ENCODE measurements around the gene TREH.

Gene TREH

DNA sequence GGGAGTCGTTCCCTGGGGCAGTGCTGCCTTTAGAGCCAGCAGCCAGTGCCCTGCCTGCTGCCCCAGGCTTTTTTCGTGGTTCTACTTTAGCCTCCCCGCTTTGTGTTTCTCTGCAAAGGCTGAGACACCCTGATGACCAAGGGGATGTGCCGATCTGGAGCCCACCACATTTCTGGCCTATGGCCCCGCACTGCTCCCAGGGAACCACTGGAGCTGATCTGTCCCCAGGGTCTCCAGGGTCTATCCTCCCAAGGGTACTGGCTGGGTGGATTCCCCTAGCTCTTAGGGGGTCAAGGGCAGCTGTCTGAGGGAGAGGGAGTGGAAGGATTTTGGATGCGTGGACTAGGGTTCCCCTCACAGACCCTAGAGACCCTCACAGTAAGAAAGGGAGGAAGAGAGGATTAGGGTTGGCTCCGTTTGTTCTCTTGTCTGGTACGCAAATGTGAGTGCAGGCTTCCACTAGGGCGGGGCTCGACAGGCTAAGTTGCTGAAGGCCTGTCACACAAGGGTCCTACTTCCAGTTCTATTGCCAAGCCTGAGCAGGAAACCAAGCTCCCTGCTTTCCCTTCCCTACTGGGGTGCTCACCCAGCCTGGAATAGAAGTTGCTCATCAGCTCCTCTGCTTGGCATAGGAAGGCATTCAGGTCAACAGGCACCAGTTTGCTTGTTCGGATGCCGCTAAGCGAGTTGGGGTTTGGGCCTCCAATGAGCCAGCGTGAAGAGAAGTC lies 19.3 kb downstream of the TREH start:
- TF ChIP-seq ELF4 (IDR thresholded peaks at IDR 0.05) (no peak), BHLHE40 (IDR thresholded peaks at IDR 0.05; ENCODE audit: borderline replicate concordance) (no peak), FOXK2 (IDR thresholded peaks at IDR 0.05) (no peak), ARNT (IDR thresholded peaks at IDR 0.05) (no peak), ZNF384 (IDR thresholded peaks at IDR 0.05) (no peak), L3MBTL2 (conservative IDR thresholded peaks at IDR 0.05) (no peak), LEF1 (IDR thresholded peaks at IDR 0.05; ENCODE audit: borderline replicate concordance) (no peak), SUZ12 (IDR thresholded peaks at IDR 0.05) (no peak), SP1 (IDR thresholded peaks at IDR 0.05) (no peak), HDGF (IDR thresholded peaks at IDR 0.05; ENCODE audit: borderline replicate concordance) (no peak), FOXA1 (IDR thresholded peaks at IDR 0.05) (no peak), NFRKB (IDR thresholded peaks at IDR 0.05) (no peak), CTBP1 (IDR thresholded peaks at IDR 0.05; ENCODE audit: borderline replicate concordance) (no peak), TARDBP (IDR thresholded peaks at IDR 0.05) (no peak)
- DNase-seq (ENCODE audit: extremely low spot score) = no peak
- POLR2A ChIA-PET = interaction anchor here (1.5 kb wide), 1 partner anchor 40 kb away, joined by 4 read pairs; no protein-coding TSS in a partner anchor
- CTCF ChIA-PET = interaction anchor here (0.7 to 2.9 kb wide), 6 partner anchors 9 to 65 kb away, joined by 3 to 15 read pairs (median 4); no protein-coding TSS in a partner anchor

DNA sequence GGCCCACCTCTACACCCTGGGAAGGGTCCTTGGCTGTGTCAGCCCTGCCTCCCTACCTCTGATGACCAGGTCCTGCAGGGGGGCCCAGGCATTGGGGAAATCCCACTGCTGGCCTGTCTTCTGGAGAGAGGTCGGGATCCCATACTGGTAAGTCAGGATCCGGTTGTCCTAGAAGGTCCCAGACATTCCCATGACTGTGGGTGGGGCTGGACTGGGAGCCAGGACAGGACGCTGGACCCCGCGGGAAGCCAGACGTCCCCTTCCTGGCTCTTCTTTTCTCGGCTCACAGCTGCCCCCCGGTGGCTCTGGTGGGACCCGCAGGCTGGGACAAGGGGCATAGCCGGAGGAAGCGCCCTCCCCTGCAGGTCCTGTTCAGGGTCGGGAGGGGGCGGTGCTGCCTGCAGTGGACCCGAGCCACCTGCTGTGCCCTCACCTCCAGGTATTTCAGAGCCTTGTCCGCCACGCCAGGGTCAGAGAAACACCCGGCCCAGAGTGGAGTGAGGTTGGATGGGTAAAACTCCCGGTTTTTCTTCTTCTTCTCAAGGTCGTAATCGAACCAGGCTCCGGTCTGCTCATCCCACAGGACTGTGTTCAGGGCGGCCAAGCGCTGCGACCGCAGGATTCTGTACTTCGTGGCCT lies 20.0 kb downstream of the TREH start:
- TF ChIP-seq NFRKB (IDR thresholded peaks at IDR 0.05) (no peak), CTBP1 (IDR thresholded peaks at IDR 0.05; ENCODE audit: borderline replicate concordance) (no peak), LEF1 (IDR thresholded peaks at IDR 0.05; ENCODE audit: borderline replicate concordance) (no peak)
- ChIA-PET CTCF (interaction anchor here (0.6 to 2.9 kb wide), 6 partner anchors 8 to 64 kb away, joined by 3 to 15 read pairs (median 4); partner anchors contain the start of gene TREH), POLR2A (interaction anchor here (0.6 to 1.5 kb wide), 3 partner anchors 24 to 52 kb away, joined by 3 to 4 read pairs (median 3); partner anchors contain the start of gene PHLDB1)
- DNase-seq (ENCODE audit: extremely low spot score) = peak; percentile 97

DNA sequence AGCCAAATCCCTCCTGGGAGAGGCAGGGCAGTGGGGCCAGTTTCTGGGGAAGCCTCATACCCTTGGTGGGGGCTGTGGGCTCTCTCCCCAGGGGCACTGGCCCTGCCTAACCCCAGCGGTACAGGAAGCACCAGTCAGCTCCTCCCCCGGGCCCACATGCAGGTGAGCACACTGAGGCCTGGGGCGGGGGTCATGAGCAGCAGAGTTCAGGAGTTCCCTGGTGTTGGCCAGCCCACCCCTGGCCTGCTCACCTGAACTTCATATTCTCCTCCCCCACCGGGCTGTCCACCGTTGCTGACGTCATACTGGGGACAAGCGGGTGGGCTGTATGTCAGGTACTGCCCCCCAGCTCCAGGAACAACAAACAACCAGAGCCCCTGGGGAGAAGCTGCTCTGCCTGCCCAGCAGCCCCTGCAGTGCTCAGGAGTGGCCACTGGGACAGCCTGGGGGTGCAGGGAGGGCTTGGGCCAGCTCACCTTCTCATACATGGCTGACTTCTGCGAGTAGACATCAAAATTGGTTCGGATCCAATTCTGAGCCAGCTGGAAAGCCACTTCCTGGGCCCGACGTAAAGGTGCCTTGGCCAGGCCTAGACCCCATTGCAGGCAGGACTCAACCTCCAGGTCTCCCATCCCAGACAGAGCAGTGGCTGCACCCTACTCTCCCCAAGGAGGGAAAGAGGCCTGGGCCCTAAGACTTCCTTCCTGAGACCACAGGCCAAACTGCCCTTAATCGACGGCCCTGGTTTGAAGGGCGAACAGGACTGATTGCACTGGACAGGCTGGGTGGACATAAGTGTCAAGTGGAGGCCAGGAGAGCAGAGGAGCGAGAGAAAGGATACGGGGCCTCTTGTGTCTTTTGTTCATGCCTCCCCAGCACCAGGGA lies 20.8 kb downstream of the TREH start:
- CTCF ChIA-PET = interaction anchor here (0.6 to 2.9 kb wide), 7 partner anchors 8 to 392 kb away, joined by 3 to 15 read pairs (median 4); partner anchors contain the start of gene TREH
- no peak for TF ChIP-seq FOXK2 (IDR thresholded peaks at IDR 0.05)
- no peak for TF ChIP-seq HDGF (IDR thresholded peaks at IDR 0.05; ENCODE audit: borderline replicate concordance)
- TF ChIP-seq TARDBP (IDR thresholded peaks at IDR 0.05) = no peak
- no peak for TF ChIP-seq BHLHE40 (IDR thresholded peaks at IDR 0.05; ENCODE audit: borderline replicate concordance)
- no peak for TF ChIP-seq NFRKB (IDR thresholded peaks at IDR 0.05)
- no peak for TF ChIP-seq L3MBTL2 (conservative IDR thresholded peaks at IDR 0.05)
- TF ChIP-seq ELF4 (IDR thresholded peaks at IDR 0.05) = no peak
- TF ChIP-seq FOXM1 (IDR thresholded peaks at IDR 0.05; ENCODE audit: borderline replicate concordance) = no peak
- TF ChIP-seq SUZ12 (IDR thresholded peaks at IDR 0.05) = no peak
- no peak for TF ChIP-seq ZNF384 (IDR thresholded peaks at IDR 0.05)
- TF ChIP-seq, protein P1, sequence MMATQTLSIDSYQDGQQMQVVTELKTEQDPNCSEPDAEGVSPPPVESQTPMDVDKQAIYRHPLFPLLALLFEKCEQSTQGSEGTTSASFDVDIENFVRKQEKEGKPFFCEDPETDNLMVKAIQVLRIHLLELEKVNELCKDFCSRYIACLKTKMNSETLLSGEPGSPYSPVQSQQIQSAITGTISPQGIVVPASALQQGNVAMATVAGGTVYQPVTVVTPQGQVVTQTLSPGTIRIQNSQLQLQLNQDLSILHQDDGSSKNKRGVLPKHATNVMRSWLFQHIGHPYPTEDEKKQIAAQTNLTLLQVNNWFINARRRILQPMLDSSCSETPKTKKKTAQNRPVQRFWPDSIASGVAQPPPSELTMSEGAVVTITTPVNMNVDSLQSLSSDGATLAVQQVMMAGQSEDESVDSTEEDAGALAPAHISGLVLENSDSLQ (IDR thresholded peaks at IDR 0.05) = no peak
- TF ChIP-seq ARNT (IDR thresholded peaks at IDR 0.05) = no peak
- TF ChIP-seq CTBP1 (IDR thresholded peaks at IDR 0.05; ENCODE audit: borderline replicate concordance) = no peak
- TF ChIP-seq LEF1 (IDR thresholded peaks at IDR 0.05; ENCODE audit: borderline replicate concordance) = no peak
- TF ChIP-seq SP1 (IDR thresholded peaks at IDR 0.05) = no peak
- TF ChIP-seq FOXA1 (IDR thresholded peaks at IDR 0.05) = no peak
- POLR2A ChIA-PET = interaction anchor here (0.6 to 1.5 kb wide), 4 partner anchors 23 to 52 kb away, joined by 3 to 5 read pairs (median 4); partner anchors contain the start of gene PHLDB1
- peak; percentile 36 for DNase-seq (ENCODE audit: extremely low spot score)

DNA sequence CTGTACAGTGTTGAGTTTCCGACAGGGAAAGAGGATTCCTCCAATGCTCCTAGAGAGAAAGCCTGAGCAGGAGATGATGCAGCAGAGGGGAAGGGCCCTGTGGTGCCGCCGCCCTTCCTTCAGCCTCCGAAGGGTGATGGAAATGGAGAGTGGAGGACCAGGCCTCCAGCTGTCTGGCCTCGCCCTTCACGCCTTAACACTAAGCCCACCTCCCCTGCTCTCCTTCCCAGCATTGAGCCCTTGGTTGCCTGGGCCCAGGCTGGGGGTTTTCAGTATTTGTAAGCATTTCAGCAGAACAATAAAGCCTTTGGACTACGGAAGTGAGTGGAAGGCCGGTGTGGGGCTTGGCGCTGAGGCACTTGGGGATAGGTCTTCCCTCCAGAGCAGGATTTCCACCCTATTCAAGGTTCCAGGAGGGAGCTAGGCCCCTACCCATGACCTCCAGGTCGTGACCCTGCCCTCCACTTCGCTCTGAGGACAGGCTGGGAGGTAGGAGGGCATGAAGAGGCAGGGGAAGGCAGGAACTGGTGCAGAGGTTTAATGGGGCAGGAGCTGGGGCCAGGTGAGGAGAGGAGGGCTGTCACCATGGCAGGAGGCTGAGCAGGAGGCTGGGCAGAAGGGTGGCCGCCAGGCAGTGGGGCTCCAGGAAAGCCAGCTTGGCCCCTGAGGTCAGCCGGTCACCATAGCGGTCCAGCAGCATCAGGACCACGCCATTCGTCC lies 21.6 kb downstream of the TREH start:
- DNase-seq (ENCODE audit: extremely low spot score) = no peak
- TF ChIP-seq NFRKB (IDR thresholded peaks at IDR 0.05) (no peak), L3MBTL2 (conservative IDR thresholded peaks at IDR 0.05) (no peak), BHLHE40 (IDR thresholded peaks at IDR 0.05; ENCODE audit: borderline replicate concordance) (no peak), SUZ12 (IDR thresholded peaks at IDR 0.05) (no peak), FOXK2 (IDR thresholded peaks at IDR 0.05) (no peak), ARNT (IDR thresholded peaks at IDR 0.05) (no peak), ZNF384 (IDR thresholded peaks at IDR 0.05) (no peak)
- POLR2A ChIA-PET = interaction anchor here (0.8 to 1.2 kb wide), 2 partner anchors 49 to 51 kb away, joined by 3 to 5 read pairs; partner anchors contain the start of gene PHLDB1
- CTCF ChIA-PET = interaction anchor here (0.6 to 2.9 kb wide), 3 partner anchors 36 to 392 kb away, joined by 3 to 15 read pairs (median 5); no protein-coding TSS in a partner anchor

DNA sequence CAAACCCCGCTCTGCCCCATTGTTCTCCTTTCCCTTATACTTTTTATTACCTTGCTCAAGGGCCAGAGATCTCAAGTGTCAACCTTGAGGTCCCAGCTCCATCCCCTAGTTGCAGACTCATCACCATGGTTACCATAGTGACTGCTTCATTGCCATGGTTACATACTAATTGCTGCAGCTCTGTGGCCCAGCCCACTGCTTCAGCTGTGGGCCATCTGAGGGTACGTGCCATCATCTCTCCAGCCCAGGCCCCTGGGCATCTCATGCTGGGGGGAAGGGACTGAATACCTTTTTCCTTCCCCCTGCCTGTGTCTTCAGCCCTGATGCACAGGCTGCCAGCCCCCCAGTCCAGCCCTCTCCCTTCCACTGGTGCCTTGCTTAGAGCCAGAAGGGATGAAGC lies 22.2 kb downstream of the TREH start:
- no peak for DNase-seq (ENCODE audit: extremely low spot score)
- ChIA-PET CTCF (no interaction called here), POLR2A (no interaction called here)
- TF ChIP-seq HDGF (IDR thresholded peaks at IDR 0.05; ENCODE audit: borderline replicate concordance) (no peak), FOXM1 (IDR thresholded peaks at IDR 0.05; ENCODE audit: borderline replicate concordance) (no peak)

DNA sequence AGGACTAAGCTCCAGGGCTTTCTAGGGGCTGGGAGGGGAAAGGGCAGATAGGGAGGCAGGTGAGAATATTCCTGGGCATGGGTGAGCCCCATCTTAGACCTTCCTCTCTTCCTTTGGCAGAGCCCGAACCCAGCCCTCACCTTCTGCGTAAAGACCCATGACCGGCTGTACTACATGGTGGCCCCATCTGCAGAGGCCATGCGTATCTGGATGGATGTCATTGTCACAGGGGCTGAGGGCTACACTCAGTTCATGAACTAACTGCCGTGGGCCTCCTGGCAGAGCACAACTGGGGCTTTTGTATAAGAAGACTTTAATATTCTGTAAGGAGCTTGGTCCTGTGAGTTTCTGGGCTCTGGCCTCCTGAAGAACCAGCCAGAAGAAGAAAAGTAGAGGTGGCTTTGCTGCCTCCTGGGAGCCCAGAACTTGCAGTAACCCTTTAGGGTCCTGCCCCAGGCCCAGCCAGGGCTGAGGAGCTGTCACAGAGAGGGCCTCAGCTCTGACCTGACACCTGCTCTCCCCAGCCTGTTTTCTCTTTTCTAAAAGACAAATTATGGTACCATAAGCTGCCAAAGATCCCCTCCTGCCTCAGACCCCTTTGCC lies 22.8 kb downstream of the TREH start:
- ChIA-PET POLR2A (no interaction called here), CTCF (no interaction called here)
- DNase-seq (ENCODE audit: extremely low spot score) = no peak
- TF ChIP-seq ARNT (IDR thresholded peaks at IDR 0.05) (no peak), LEF1 (IDR thresholded peaks at IDR 0.05; ENCODE audit: borderline replicate concordance) (no peak)
- TF ChIP-seq, protein P1 (IDR thresholded peaks at IDR 0.05) = no peak

Data from HEK293T (cell line).